K562 (cell line): ENCODE measurements around the gene SLCO3A1. TPM values are rescaled to one million over a fixed set of nuclear protein-coding genes. Genes with fewer than 3 reads are reported as not detected.

ENCODE experiments used
- ATAC-seq: fragments of 200-7000 bp; cut with Tn5 transposase; 3 replicates; pipeline ENCODE4 v1.9.1; 2020; ENCODE audit warnings: moderate library complexity
- BruUV-seq: library from RNA; stranded (reverse); fragments of 400-500 nt; replicated peaks from 2 replicates; lab custom pipeline; 2021; lab: Mats Ljungman, UMichigan
- CTCF ChIA-PET: fragments of 300-600 bp; formaldehyde crosslinking; extraction: SDS; loops from one replicate; lab custom pipeline; 2021; ENCODE audit warnings: low intra/inter-chr PET ratio; lab: Yijun Ruan, JAX
- POLR2A ChIA-PET: fragments of 300-600, 350-650 bp; sonication (Branson Sonifier 250); formaldehyde crosslinking; extraction: SDS; loops from one replicate; lab custom pipeline; 2021; ENCODE audit warnings: antibody characterized with exemption, inconsistent platforms; lab: Yijun Ruan, JAX
- DNase-seq, 4 experiments: peaks; one replicate each; pipeline versions ENCODE4 v3.0.0 to v3.0.0-alpha.2; 2011 to 2018; ENCODE audit warnings: low spot score in 3 of 4, mixed read lengths in 3 of 4; ENCODE audit errors: extremely low read depth in 1 of 4
- FAIRE-seq: peaks from 2 replicates; lab custom pipeline; 2011; peaks lifted over from hg19 to GRCh38; lab: Jason Lieb, UNC
- H2AFZ ChIP-seq: 2 replicates; pipeline ENCODE4 v1.6.0; 2011; ENCODE audit warnings: low read depth, low read length, control low read depth, inconsistent platforms
- H3K27ac ChIP-seq: fragments of 200-600 bp; 3 replicates; pipeline ENCODE4 v1.8.0; 2011; ENCODE audit warnings: low read depth, mild to moderate bottlenecking, control low read depth, inconsistent platforms, low read length, moderate library complexity, mixed read lengths; ENCODE audit errors: extremely low read depth
- H3K27me3 ChIP-seq, 2 experiments: fragments of 300-600 bp in 1 of 2; 2 replicates in 1 of 2; 3 replicates in 1 of 2; pipeline versions ENCODE4 v1.6.0 to v1.8.0; 2011; ENCODE audit warnings: inconsistent platforms in 2 of 2, low read length in 2 of 2, mild to moderate bottlenecking in 1 of 2, mixed read lengths in 1 of 2, moderate library complexity in 1 of 2; ENCODE audit not compliant: control insufficient read depth in 2 of 2, insufficient read depth in 2 of 2
- H3K36me3 ChIP-seq: fragments of 300-600 bp; 3 replicates; pipeline ENCODE4 v1.8.0; 2011; ENCODE audit warnings: mild to moderate bottlenecking, low read length, inconsistent platforms; ENCODE audit not compliant: control insufficient read depth, insufficient read depth
- H3K4me1 ChIP-seq, 2 experiments: fragments of 200-600 bp in 1 of 2; replicated peaks in 1 of 2; 2 replicates in 1 of 2; 3 replicates in 1 of 2; pipeline versions ENCODE4 v1.5.1 to v1.8.0; 2011; ENCODE audit warnings: inconsistent platforms in 2 of 2, low read length in 2 of 2, mild to moderate bottlenecking in 1 of 2, mixed read lengths in 1 of 2, moderate library complexity in 1 of 2; ENCODE audit not compliant: control insufficient read depth in 2 of 2, insufficient read depth in 2 of 2
- H3K4me2 ChIP-seq: 2 replicates; pipeline ENCODE4 v1.6.1; 2011; ENCODE audit warnings: low read length, control low read depth, inconsistent platforms, mixed read lengths; ENCODE audit not compliant: insufficient read depth
- H3K4me3 ChIP-seq: fragments of 200-600 bp; sonication (generic), shearing (Covaris generic); 2 replicates; pipeline ENCODE4 v1.5.1; 2016; ENCODE audit warnings: control low read depth, inconsistent platforms
- H3K79me2 ChIP-seq: fragments of 200-600 bp; 3 replicates; pipeline ENCODE4 v1.8.0; 2011; ENCODE audit warnings: low read length, inconsistent platforms; ENCODE audit not compliant: control insufficient read depth, insufficient read depth
- H3K9ac ChIP-seq, 2 experiments: 2 replicates each; pipeline versions ENCODE4 v1.6.0 to v1.6.1; 2011; ENCODE audit warnings: low read depth in 2 of 2, low read length in 2 of 2, control low read depth in 1 of 2, inconsistent platforms in 1 of 2, mild to moderate bottlenecking in 1 of 2, mixed read lengths in 1 of 2; ENCODE audit not compliant: insufficient read depth in 1 of 2
- H3K9me1 ChIP-seq: one replicate; pipeline ENCODE4 v1.6.0; 2011; ENCODE audit warnings: inconsistent platforms, mild to moderate bottlenecking, low read length, moderate library complexity; ENCODE audit not compliant: control insufficient read depth, insufficient read depth
- H3K9me3 ChIP-seq: replicated peaks from 2 replicates; pipeline ENCODE4 v1.5.1; 2011; ENCODE audit warnings: low read depth, low read length, inconsistent platforms; ENCODE audit not compliant: control insufficient read depth, insufficient read depth
- H4K20me1 ChIP-seq: replicated peaks from 2 replicates; pipeline ENCODE4 v1.6.1; 2011; ENCODE audit warnings: low read length, inconsistent platforms, mixed read lengths; ENCODE audit not compliant: control insufficient read depth, insufficient read depth
- CBX3 ChIP-seq, 2 experiments: IDR thresholded peaks; 1 replicate in 1 of 2; 2 replicates in 1 of 2; pipeline ENCODE4 v1.6.1; 2012; ENCODE audit warnings: inconsistent platforms in 2 of 2, low read length in 2 of 2, borderline replicate concordance in 1 of 2, control low read depth in 1 of 2
- ERF ChIP-seq: fragments of 450-650 bp; formaldehyde crosslinking; IDR thresholded peaks from 2 replicates; pipeline ENCODE4 v1.4.0; 2020; ENCODE audit warnings: mild to moderate bottlenecking, mixed read lengths
- EZH2 ChIP-seq: IDR thresholded peaks from 2 replicates; pipeline ENCODE4 v1.6.1; 2012; ENCODE audit warnings: low read depth, mild to moderate bottlenecking, inconsistent platforms, low read length, borderline replicate concordance
- KDM5B ChIP-seq: fragments of 200-600 bp; sonication (generic); IDR thresholded peaks from 2 replicates; pipeline ENCODE4 v1.6.1; 2012; ENCODE audit warnings: low read depth, mild to moderate bottlenecking, moderate library complexity, low read length, control low read depth, inconsistent platforms; ENCODE audit not compliant: insufficient replicate concordance
- LEF1 ChIP-seq: fragments of 450-650 bp; IDR thresholded peaks from 2 replicates; pipeline ENCODE4 v1.6.1; 2016; ENCODE audit warnings: mild to moderate bottlenecking
- PHF21A ChIP-seq: fragments of 450-650 bp; IDR thresholded peaks from 2 replicates; pipeline ENCODE4 v1.6.1; 2017; ENCODE audit warnings: low read depth, borderline replicate concordance
- ZNF76 ChIP-seq: fragments of 250-450 bp; sonication (Bioruptor Pico); IDR thresholded peaks from 2 replicates; pipeline ENCODE4 v1.4.0; 2020; ENCODE audit warnings: mild to moderate bottlenecking, moderate library complexity, borderline replicate concordance
- WGBS: fragments of 100-300 bp; shearing (Covaris generic); methylation state at CpG from one replicate; pipeline ENCODE4 v1.1.6; 2016; ENCODE audit warnings: low coverage, mixed read lengths; ENCODE audit not compliant: insufficient coverage; ENCODE audit errors: missing lambda C conversion rate; 5-methylcytosine and 5-hydroxymethylcytosine counted together
- in situ Hi-C: fragments of 300-500 bp; cut with MboI; formaldehyde crosslinking; loops from 4 replicates; pipeline ENCODE4 v1.15.0; 2018; ENCODE audit warnings: inconsistent platforms, mixed read lengths
- intact Hi-C: fragments of 100-400 bp; cut with micrococcal nuclease; formaldehyde crosslinking; loops from 2 replicates; pipeline ENCODE4 v1.14.2; 2022
- polyA plus RNA-seq, 8 experiments: library from polyadenylated mRNA; depleted of rRNA in 4 of 8; stranded (reverse) in 5 of 8; unstranded in 3 of 8; fragments of >200 nt; fragmentation: Nextera tagmentation in 2 of 8; fragmentation: Illumina TruSeq in 1 of 8; extraction: Ambion mirVana in 2 of 8; extraction: Trizol in 1 of 8; gene quantifications; 2 replicates each; pipeline versions ENCODE4 v1.2.1 to v1.2.3, GENCODE V29; 2011 to 2014; ENCODE audit warnings: inconsistent platforms in 1 of 8, missing spikeins in 1 of 8
- total RNA-seq, 7 experiments: library from RNA; depleted of rRNA in 6 of 7; stranded (reverse); fragments of >200 nt in 6 of 7; fragmentation: Illumina TruSeq in 2 of 7; extraction: Trizol in 2 of 7; gene quantifications; 2 replicates each; pipeline versions ENCODE4 v1.2.1 to v1.2.3, GENCODE V29; 2011 to 2021; ENCODE audit warnings: low replicate concordance in 1 of 7
- TF ChIP-seq, protein P1 (sequence below): sonication (generic); formaldehyde crosslinking; IDR thresholded peaks from 2 replicates; pipeline ENCODE4 v1.8.1; 2023; ENCODE audit warnings: mild to moderate bottlenecking, missing genetic modification reagents
- TF ChIP-seq, protein P2 (sequence below): sonication (generic); formaldehyde crosslinking; IDR thresholded peaks from 2 replicates; pipeline ENCODE4 v1.8.0; 2022; ENCODE audit warnings: mild to moderate bottlenecking, missing genetic modification reagents

The SLCO3A1 gene
- total and polyA plus RNA-seq, 9 of the 15 experiments (the other 6 are each of a cell fraction or from before 2014, with no cell fraction given), result 0.01 to 0.84 (median 0.06) TPM; not detected in 3

DNA sequence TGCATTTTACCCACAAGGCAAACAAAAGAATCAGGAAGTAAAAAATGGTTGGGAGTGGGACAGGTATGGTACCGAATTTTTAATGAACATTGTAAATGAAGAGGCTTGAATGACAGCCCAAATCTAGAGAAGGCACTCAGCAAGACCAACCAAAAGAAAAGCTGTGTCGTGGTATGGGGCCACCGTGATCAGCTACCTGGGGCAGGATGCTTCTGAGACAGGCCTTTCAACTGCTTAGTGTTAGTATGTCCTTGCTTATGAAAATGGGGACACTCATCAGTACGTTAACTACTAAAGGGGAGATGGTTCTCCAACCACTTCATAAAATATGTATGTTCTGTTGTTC, 311.5 kb downstream of the SLCO3A1 start:
- ATAC-seq (no peak), FAIRE-seq (no peak)
- no peaks in the 10 kb centered on the region for H3K4me1 ChIP-seq

More for the DNA sequence above, 311.5 kb downstream of the SLCO3A1 start:
- Histone ChIP-seq H3K27ac (no peak overlapping the region), H3K27me3 (peaks cover 4 to 40% of the 10 kb centered on the region in 2 experiments; a peak in 4 of 5 replicates), H2AFZ (no peak overlapping the region), H4K20me1 (no peaks in the 10 kb centered on the region), H3K36me3 (no peaks in the 10 kb centered on the region), H3K4me2 (no peak overlapping the region), H3K79me2 (no peaks in the 10 kb centered on the region), H3K4me3 (no peak overlapping the region), H3K9ac (no peak overlapping the region), H3K9me3 (no peaks in the 10 kb centered on the region), H3K9me1 (no peaks in the 10 kb centered on the region)
- no TSS peak for BruUV-seq
- DNase-seq, result no peak
- intact Hi-C loops (no loop called here), in situ Hi-C loops (no loop called here)
- POLR2A ChIA-PET, result no interaction called here
- TF ChIP-seq LEF1, result no peak
- no peak for TF ChIP-seq ERF
- no peak for TF ChIP-seq KDM5B
- no peak for TF ChIP-seq PHF21A
- TF ChIP-seq, protein P1, sequence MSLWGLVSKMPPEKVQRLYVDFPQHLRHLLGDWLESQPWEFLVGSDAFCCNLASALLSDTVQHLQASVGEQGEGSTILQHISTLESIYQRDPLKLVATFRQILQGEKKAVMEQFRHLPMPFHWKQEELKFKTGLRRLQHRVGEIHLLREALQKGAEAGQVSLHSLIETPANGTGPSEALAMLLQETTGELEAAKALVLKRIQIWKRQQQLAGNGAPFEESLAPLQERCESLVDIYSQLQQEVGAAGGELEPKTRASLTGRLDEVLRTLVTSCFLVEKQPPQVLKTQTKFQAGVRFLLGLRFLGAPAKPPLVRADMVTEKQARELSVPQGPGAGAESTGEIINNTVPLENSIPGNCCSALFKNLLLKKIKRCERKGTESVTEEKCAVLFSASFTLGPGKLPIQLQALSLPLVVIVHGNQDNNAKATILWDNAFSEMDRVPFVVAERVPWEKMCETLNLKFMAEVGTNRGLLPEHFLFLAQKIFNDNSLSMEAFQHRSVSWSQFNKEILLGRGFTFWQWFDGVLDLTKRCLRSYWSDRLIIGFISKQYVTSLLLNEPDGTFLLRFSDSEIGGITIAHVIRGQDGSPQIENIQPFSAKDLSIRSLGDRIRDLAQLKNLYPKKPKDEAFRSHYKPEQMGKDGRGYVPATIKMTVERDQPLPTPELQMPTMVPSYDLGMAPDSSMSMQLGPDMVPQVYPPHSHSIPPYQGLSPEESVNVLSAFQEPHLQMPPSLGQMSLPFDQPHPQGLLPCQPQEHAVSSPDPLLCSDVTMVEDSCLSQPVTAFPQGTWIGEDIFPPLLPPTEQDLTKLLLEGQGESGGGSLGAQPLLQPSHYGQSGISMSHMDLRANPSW, result no peak
- no peak for TF ChIP-seq CBX3 (IDR thresholded peaks at IDR 0.05; ENCODE audit: borderline replicate concordance in 1 of 2, low read length in 2 of 2)
- no peak for TF ChIP-seq ZNF76 (CRISPR knock-in tag)
- no peak for TF ChIP-seq EZH2
- TF ChIP-seq, protein P2, sequence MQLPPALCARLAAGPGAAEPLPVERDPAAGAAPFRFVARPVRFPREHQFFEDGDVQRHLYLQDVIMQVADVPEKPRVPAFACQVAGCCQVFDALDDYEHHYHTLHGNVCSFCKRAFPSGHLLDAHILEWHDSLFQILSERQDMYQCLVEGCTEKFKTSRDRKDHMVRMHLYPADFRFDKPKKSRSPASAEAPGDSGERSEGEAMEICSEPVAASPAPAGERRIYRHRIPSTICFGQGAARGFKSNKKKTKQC (CRISPR knock-in tag), result no peak
- CTCF ChIA-PET, result no interaction called here
- WGBS, result 0% methylated on average over 4 of the region's 4 CpGs
